Neuronal stem cell (in vitro differentiated cells): ENCODE measurements around the gene OR10H2.
"Not testable (repeated sequence)": the region's sequence is repeated elsewhere in the genome, so short reads cannot be mapped to it uniquely, and the experiment has no call there.

Source experiments
- DNase-seq: peaks from one replicate; pipeline ENCODE4 v3.0.0-alpha.2; 2013; ENCODE audit warnings: low spot score
- H2AFZ ChIP-seq: one replicate; pipeline ENCODE4 v1.6.1; 2013; ENCODE audit warnings: mild to moderate bottlenecking, low read length, inconsistent platforms
- H2AK5ac ChIP-seq: 2 replicates; pipeline ENCODE4 v1.6.1; 2013; ENCODE audit warnings: low read depth, mild to moderate bottlenecking, inconsistent platforms, low read length, moderate library complexity, mixed read lengths
- H2BK120ac ChIP-seq: 2 replicates; pipeline ENCODE4 v1.6.1; 2013; ENCODE audit warnings: low read depth, mild to moderate bottlenecking, inconsistent platforms, low read length, moderate library complexity, mixed read lengths
- H2BK12ac ChIP-seq: one replicate; pipeline ENCODE4 v1.6.1; 2013; ENCODE audit warnings: low read length, inconsistent platforms
- H2BK15ac ChIP-seq: 2 replicates; pipeline ENCODE4 v1.6.1; 2013; ENCODE audit warnings: mild to moderate bottlenecking, low read length, inconsistent platforms, mixed read lengths
- H2BK5ac ChIP-seq: one replicate; pipeline ENCODE4 v1.6.1; 2013; ENCODE audit warnings: inconsistent platforms, mild to moderate bottlenecking, low read length, moderate library complexity
- H3K14ac ChIP-seq: one replicate; pipeline ENCODE4 v1.6.1; 2013; ENCODE audit warnings: low read length, inconsistent platforms
- H3K18ac ChIP-seq: 2 replicates; pipeline ENCODE4 v1.6.1; 2013; ENCODE audit warnings: low read length, inconsistent platforms
- H3K23ac ChIP-seq: 2 replicates; pipeline ENCODE4 v1.6.1; 2013; ENCODE audit warnings: low read depth, mild to moderate bottlenecking, mixed read lengths, low read length, inconsistent platforms; ENCODE audit not compliant: poor library complexity
- H3K27ac ChIP-seq: replicated peaks from 3 replicates; pipeline ENCODE4 v1.5.1; 2013; ENCODE audit warnings: low read length, inconsistent platforms
- H3K27me3 ChIP-seq, 3 experiments: 2 replicates each; pipeline ENCODE4 v1.6.1; 2013; ENCODE audit warnings: low read length in 3 of 3, mild to moderate bottlenecking in 2 of 3, inconsistent platforms in 1 of 3, low read depth in 1 of 3, mixed read lengths in 1 of 3, moderate library complexity in 1 of 3; ENCODE audit not compliant: control insufficient read depth in 3 of 3, insufficient read depth in 3 of 3
- H3K36me3 ChIP-seq, 2 donors: replicated peaks in 1 of 2; 2 replicates each; pipeline ENCODE4 v1.6.1; 2013; ENCODE audit warnings: low read length in 2 of 2; ENCODE audit not compliant: control insufficient read depth in 2 of 2, insufficient read depth in 2 of 2
- H3K4ac ChIP-seq: 2 replicates; pipeline ENCODE4 v1.6.1; 2013; ENCODE audit warnings: inconsistent platforms, mild to moderate bottlenecking, low read length, moderate library complexity
- H3K4me1 ChIP-seq, 2 donors: 1 replicate in 1 of 2; 2 replicates in 1 of 2; pipeline ENCODE4 v1.6.1; 2013; ENCODE audit warnings: low read length in 2 of 2, low read depth in 1 of 2; ENCODE audit not compliant: control insufficient read depth in 2 of 2, insufficient read depth in 1 of 2
- H3K4me2 ChIP-seq: one replicate; pipeline ENCODE4 v1.6.1; 2013; ENCODE audit warnings: mild to moderate bottlenecking, low read length, inconsistent platforms; ENCODE audit not compliant: insufficient read depth, poor library complexity, severe bottlenecking
- H3K4me3 ChIP-seq, 2 donors: 2 replicates each; pipeline ENCODE4 v1.5.1; 2013; ENCODE audit warnings: low read length in 2 of 2, mild to moderate bottlenecking in 2 of 2, inconsistent platforms in 1 of 2, moderate library complexity in 1 of 2
- H3K79me1 ChIP-seq: one replicate; pipeline ENCODE4 v1.6.1; 2013; ENCODE audit warnings: low read depth, mild to moderate bottlenecking, inconsistent platforms, low read length, moderate library complexity
- H3K9ac ChIP-seq: one replicate; pipeline ENCODE4 v1.6.1; 2013; ENCODE audit warnings: mild to moderate bottlenecking, low read depth, low read length, inconsistent platforms; ENCODE audit not compliant: poor library complexity
- H3K9me3 ChIP-seq, 2 donors: replicated peaks in 1 of 2; 2 replicates each; pipeline versions ENCODE3 to v1.6.1; 2013; ENCODE audit warnings: low read length in 2 of 2, mild to moderate bottlenecking in 2 of 2, inconsistent platforms in 1 of 2, low read depth in 1 of 2, mixed read lengths in 1 of 2, moderate library complexity in 1 of 2; ENCODE audit not compliant: control insufficient read depth in 2 of 2, insufficient read depth in 1 of 2
- H4K8ac ChIP-seq: one replicate; pipeline ENCODE4 v1.6.1; 2013; ENCODE audit warnings: low read depth, mild to moderate bottlenecking, inconsistent platforms, low read length, moderate library complexity
- H4K91ac ChIP-seq: one replicate; pipeline ENCODE4 v1.6.1; 2013; ENCODE audit warnings: low read length, low read depth, mild to moderate bottlenecking, inconsistent platforms; ENCODE audit not compliant: poor library complexity
- WGBS, 2 donors: extraction: QIAGEN DNeasy Blood & Tissue Kit; methylation state at CpG; one replicate each; pipeline ENCODE4 v1.1.7; 2013; ENCODE audit warnings: missing lambda C conversion rate in 2 of 2, mixed read lengths in 1 of 2; ENCODE audit not compliant: insufficient read length in 2 of 2, insufficient replicate concordance in 1 of 2; ENCODE audit errors: extremely low coverage in 2 of 2; 5-methylcytosine and 5-hydroxymethylcytosine counted together

Gene OR10H2

GRCh38 chr19:15758379-15758778 lies 30.6 kb downstream of the OR10H2 start:
- H3K18ac ChIP-seq = no peak overlapping the region

DNA sequence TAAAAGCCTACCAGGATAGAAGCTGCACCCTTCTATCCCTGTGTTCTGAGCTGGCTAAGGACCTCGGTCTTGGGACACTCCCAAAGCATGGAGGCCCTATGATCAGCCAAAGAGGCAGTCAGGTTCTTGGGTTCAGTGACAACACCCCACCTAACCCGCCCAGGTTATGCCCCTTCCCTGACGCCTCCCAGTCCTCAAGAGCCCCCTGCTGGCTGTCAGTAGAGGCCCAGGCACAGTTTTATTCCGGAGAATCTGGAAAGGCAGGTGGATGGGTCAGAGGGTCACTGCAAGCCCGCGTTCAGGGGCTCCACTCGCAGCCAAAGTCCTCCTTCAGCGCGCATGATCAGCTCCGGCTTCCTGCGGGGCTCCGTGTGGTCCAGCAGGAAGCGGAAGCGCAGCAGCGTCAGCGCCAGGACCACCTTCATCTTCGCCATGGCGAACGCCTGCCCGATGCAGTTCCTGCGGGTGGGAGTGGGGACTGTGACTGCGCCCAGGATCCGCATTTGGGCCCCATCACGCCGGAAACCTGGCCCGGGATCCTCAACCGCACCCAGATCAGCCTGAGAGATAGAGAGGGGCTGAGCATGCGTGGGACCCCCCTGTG lies 32.2 kb downstream of the OR10H2 start:
- H3K4me3 ChIP-seq = peak overlapping the region in 1 of 2 donors; percentile 51
- no peak overlapping the region for H2AK5ac ChIP-seq
- H3K18ac ChIP-seq = no peak overlapping the region
- H3K9ac ChIP-seq = no peak overlapping the region
- no peaks in the 10 kb centered on the region for H3K36me3 ChIP-seq
- H3K79me1 ChIP-seq = no peaks in the 10 kb centered on the region
- H3K4me2 ChIP-seq = no peak overlapping the region
- WGBS, 2 donors = no CpG with 5 or more reads among the region's 28 CpGs
- no peaks in the 10 kb centered on the region for H3K4me1 ChIP-seq
- H3K23ac ChIP-seq = peak overlapping the region; percentile 65
- no peak overlapping the region for H4K91ac ChIP-seq
- H3K4ac ChIP-seq = no peak overlapping the region
- H3K14ac ChIP-seq = no peak overlapping the region
- no peak for DNase-seq
- no peak overlapping the region for H2BK15ac ChIP-seq
- H2BK5ac ChIP-seq = no peak overlapping the region
- H2BK120ac ChIP-seq = no peak overlapping the region
- no peaks in the 10 kb centered on the region for H3K27me3 ChIP-seq
- H3K9me3 ChIP-seq = peaks cover 0 to 20% of the 10 kb centered on the region in 2 donors
- no peak overlapping the region for H3K27ac ChIP-seq
- H4K8ac ChIP-seq = no peak overlapping the region
- no peak overlapping the region for H2AFZ ChIP-seq
- no peak overlapping the region for H2BK12ac ChIP-seq

More at GRCh38 chr19:15758379-15758778, 30.6 kb downstream of the OR10H2 start:
- Histone ChIP-seq H3K9me3 (peaks cover 0 to 20% of the 10 kb centered on the region in 2 donors), H3K4me1 (no peaks in the 10 kb centered on the region), H2AFZ (no peak overlapping the region), H3K14ac (no peak overlapping the region), H2AK5ac (no peak overlapping the region), H3K79me1 (no peaks in the 10 kb centered on the region), H3K4ac (no peak overlapping the region), H4K91ac (no peak overlapping the region), H2BK15ac (no peak overlapping the region), H3K36me3 (no peaks in the 10 kb centered on the region), H3K4me3 (no peak overlapping the region), H3K27me3 (no peaks in the 10 kb centered on the region), H2BK12ac (no peak overlapping the region), H2BK5ac (no peak overlapping the region), H2BK120ac (no peak overlapping the region), H3K9ac (no peak overlapping the region), H3K4me2 (no peak overlapping the region), H3K27ac (no peak overlapping the region), H4K8ac (no peak overlapping the region), H3K23ac (no peak overlapping the region)
- WGBS, 2 donors = no CpG with 5 or more reads among the region's 2 CpGs
- DNase-seq = no peak

DNA sequence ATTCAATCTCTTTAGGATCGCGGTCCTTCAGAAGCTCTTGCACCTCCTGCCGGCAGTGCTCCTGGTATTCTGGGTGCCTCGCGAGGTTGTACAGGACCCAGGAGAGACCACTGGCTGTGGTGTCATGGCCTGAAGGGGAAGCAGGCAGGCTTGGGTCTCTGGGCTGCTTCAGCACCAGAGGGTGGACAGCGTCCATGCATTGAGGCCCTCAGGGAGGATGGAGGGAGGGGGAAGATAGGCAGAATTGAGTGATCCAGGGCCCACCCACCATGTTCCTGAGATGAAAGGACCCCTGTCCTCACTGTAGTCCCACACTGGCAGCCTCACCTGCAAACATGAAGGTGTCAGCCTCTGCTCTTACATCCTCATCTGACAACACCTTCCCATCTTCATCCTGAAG lies 41.8 kb downstream of the OR10H2 start:
- no CpG with 5 or more reads among the region's 6 CpGs for WGBS, 2 donors
- Histone ChIP-seq H4K8ac (no peak overlapping the region), H3K27ac (no peak overlapping the region), H3K23ac (no peak overlapping the region), H3K4me3 (no peak overlapping the region), H3K79me1 (no peaks in the 10 kb centered on the region), H3K9ac (peak overlapping the region; percentile 30), H3K9me3 (peaks cover 0 to 24% of the 10 kb centered on the region in 2 donors), H3K14ac (no peak overlapping the region), H2BK12ac (no peak overlapping the region), H2BK15ac (no peak overlapping the region), H2BK5ac (no peak overlapping the region), H4K91ac (no peak overlapping the region), H3K36me3 (no peaks in the 10 kb centered on the region), H2BK120ac (no peak overlapping the region), H3K4me2 (no peak overlapping the region), H3K4me1 (no peaks in the 10 kb centered on the region), H3K27me3 (no peaks in the 10 kb centered on the region), H3K4ac (no peak overlapping the region), H3K18ac (no peak overlapping the region), H2AFZ (no peak overlapping the region), H2AK5ac (no peak overlapping the region)
- DNase-seq = no peak

DNA sequence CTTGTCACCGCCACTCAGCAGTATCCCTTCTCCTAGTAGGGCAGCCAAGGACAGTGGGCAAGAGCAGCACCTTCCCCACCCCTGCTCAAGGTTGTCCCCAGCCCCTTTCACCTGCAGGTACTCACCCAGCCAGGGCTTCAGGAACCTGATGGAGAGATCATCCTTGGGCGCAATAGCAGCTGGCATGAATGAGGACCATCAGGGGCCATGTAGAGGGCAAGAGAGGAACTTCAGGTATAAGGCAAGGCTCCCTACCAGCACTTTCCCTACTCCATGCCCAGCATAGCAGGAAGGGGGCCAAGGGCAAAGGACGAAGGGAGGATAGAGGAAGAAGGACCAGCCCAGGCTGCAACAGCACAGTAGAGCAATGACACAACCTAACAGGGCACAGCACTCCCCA lies 46.3 kb downstream of the OR10H2 start:
- H3K27me3 ChIP-seq, H3K79me1 ChIP-seq, H3K18ac ChIP-seq, H3K4ac ChIP-seq, DNase-seq, H3K4me3 ChIP-seq, H2BK120ac ChIP-seq, H4K91ac ChIP-seq, H2BK5ac ChIP-seq, H3K9ac ChIP-seq, H3K4me1 ChIP-seq, H3K27ac ChIP-seq, H3K23ac ChIP-seq, H3K4me2 ChIP-seq, H2BK12ac ChIP-seq, H3K14ac ChIP-seq, H2AK5ac ChIP-seq, H3K36me3 ChIP-seq, H2BK15ac ChIP-seq, H2AFZ ChIP-seq, H4K8ac ChIP-seq: not testable (repeated sequence)
- no CpG with 5 or more reads among the region's 3 CpGs for WGBS, 2 donors
- H3K9me3 ChIP-seq = peaks cover 0 to 34% of the 10 kb centered on the region in 2 donors
